ENCODE data around the gene ZNF674. TPM values are rescaled to one million over a fixed set of nuclear protein-coding genes. Genes with fewer than 3 reads are reported as not detected.
A peak's percentile ranks its signal among the peaks of the same experiment; 100 is the strongest.
"Not testable (repeated sequence)": the region's sequence is repeated elsewhere in the genome, so short reads cannot be mapped to it uniquely, and the experiment has no call there.

The ZNF674 gene
- total RNA-seq, 1 donor from 2014 or later, result 5.6 TPM

- ATAC-seq (no peak), DNase-seq (no peak)
- Histone ChIP-seq H3K9me3 (no peaks in the 10 kb centered on the region), H3K27ac (no peak overlapping the region), H3K4me3 (no peak overlapping the region), H3K36me3 (peaks cover 4% of the 10 kb centered on the region), H3K4me1 (no peaks in the 10 kb centered on the region), H3K27me3 (ENCODE audit: low read depth) (no peaks in the 10 kb centered on the region)
- intact Hi-C loops (cut with DNase I), result no loop called here
- no peak for TF ChIP-seq CTCF (IDR thresholded peaks at IDR 0.05)
Observed at GRCh38 chrX:46477435-46477834, 67.8 kb downstream of the ZNF674 start.

GRCh38 chrX:46465203-46465602 is 80.0 kb downstream of the ZNF674 start:
- intact Hi-C loops (cut with DNase I), result no loop called here
- no peak for TF ChIP-seq CTCF (IDR thresholded peaks at IDR 0.05)
- H3K4me3 ChIP-seq, result no peak overlapping the region
- H3K27ac ChIP-seq, result no peak overlapping the region
- DNase-seq, result no peak
- no peaks in the 10 kb centered on the region for H3K27me3 ChIP-seq (ENCODE audit: low read depth)
- H3K4me1 ChIP-seq, result no peaks in the 10 kb centered on the region
- H3K36me3 ChIP-seq, result peaks cover 42% of the 10 kb centered on the region
- no peaks in the 10 kb centered on the region for H3K9me3 ChIP-seq
- no peak for ATAC-seq

GRCh38 chrX:46463682-46464081 is 81.5 kb downstream of the ZNF674 start:
- ATAC-seq, result no peak
- H3K27ac ChIP-seq, result no peak overlapping the region
- no peaks in the 10 kb centered on the region for H3K4me1 ChIP-seq
- TF ChIP-seq CTCF (IDR thresholded peaks at IDR 0.05), result no peak
- no peak for DNase-seq
- no peak overlapping the region for H3K4me3 ChIP-seq
- H3K36me3 ChIP-seq, result peaks cover 39% of the 10 kb centered on the region
- H3K9me3 ChIP-seq, result no peaks in the 10 kb centered on the region
- H3K27me3 ChIP-seq (ENCODE audit: low read depth), result no peaks in the 10 kb centered on the region
- intact Hi-C loops (cut with DNase I), result no loop called here

- TF ChIP-seq CTCF (IDR thresholded peaks at IDR 0.05), result no peak
- ATAC-seq (peak; percentile 24 to 34), DNase-seq (no peak)
- no peaks in the 10 kb centered on the region for H3K27me3 ChIP-seq (ENCODE audit: low read depth)
- no peaks in the 10 kb centered on the region for H3K4me1 ChIP-seq
- intact Hi-C loops (cut with DNase I), result no loop called here
- H3K9me3 ChIP-seq, result no peaks in the 10 kb centered on the region
- H3K36me3 ChIP-seq, result peaks cover 27% of the 10 kb centered on the region
- no peak overlapping the region for H3K4me3 ChIP-seq
- H3K27ac ChIP-seq, result no peak overlapping the region
Observed at GRCh38 chrX:46461660-46462191, 83.5 kb downstream of the ZNF674 start.

- H3K27ac ChIP-seq; ATAC-seq; intact Hi-C loops (cut with DNase I): not testable (repeated sequence)
Observed at GRCh38 chrX:46460801-46461659, 84.2 kb downstream of the ZNF674 start.

GRCh38 chrX:46459603-46460002 is 85.6 kb downstream of the ZNF674 start:
- no peak for TF ChIP-seq CTCF (IDR thresholded peaks at IDR 0.05)
- intact Hi-C loops (cut with DNase I), result no loop called here
- no peaks in the 10 kb centered on the region for H3K4me1 ChIP-seq

More at GRCh38 chrX:46460801-46461659, 84.2 kb downstream of the ZNF674 start:
- H3K27me3 ChIP-seq (ENCODE audit: low read depth); H3K4me3 ChIP-seq; H3K4me1 ChIP-seq; H3K9me3 ChIP-seq; DNase-seq: not testable (repeated sequence)
- H3K36me3 ChIP-seq, result peaks cover 21% of the 10 kb centered on the region

More at GRCh38 chrX:46459603-46460002, 85.6 kb downstream of the ZNF674 start:
- Histone ChIP-seq H3K4me3 (no peak overlapping the region), H3K36me3 (peaks cover 15% of the 10 kb centered on the region), H3K9me3 (no peaks in the 10 kb centered on the region), H3K27me3 (ENCODE audit: low read depth) (no peaks in the 10 kb centered on the region), H3K27ac (no peak overlapping the region)
- ATAC-seq (no peak), DNase-seq (no peak)
